IgD-negative memory B cell (primary cell): ENCODE measurements around the gene MRPL21. TPM values are rescaled to one million over a fixed set of nuclear protein-coding genes. Genes with fewer than 3 reads are reported as not detected.
"Not testable (repeated sequence)": the region's sequence is repeated elsewhere in the genome, so short reads cannot be mapped to it uniquely, and the experiment has no call there.

ENCODE experiments used
- H3K27ac Mint-ChIP-seq, 3 donors: one replicate each; pipeline ENCODE4 v1.8.0; 2020 to 2022; ENCODE audit warnings: mild to moderate bottlenecking in 3 of 3, mixed read lengths in 3 of 3, moderate library complexity in 1 of 3
- H3K27me3 Mint-ChIP-seq: one replicate; pipeline ENCODE4 v1.8.0; 2021; ENCODE audit warnings: mixed read lengths
- H3K36me3 Mint-ChIP-seq: one replicate; pipeline ENCODE4 v1.8.0; 2020; ENCODE audit warnings: mild to moderate bottlenecking, mixed read lengths
- H3K4me1 Mint-ChIP-seq, 3 donors: one replicate each; pipeline ENCODE4 v1.8.0; 2020 to 2022; ENCODE audit warnings: mixed read lengths in 3 of 3, mild to moderate bottlenecking in 1 of 3
- H3K4me3 Mint-ChIP-seq, 4 donors: one replicate each; pipeline ENCODE4 v1.8.0; 2020 to 2022; ENCODE audit warnings: mild to moderate bottlenecking in 4 of 4, mixed read lengths in 4 of 4, moderate library complexity in 3 of 4
- H3K9me3 Mint-ChIP-seq, 3 donors: one replicate each; pipeline ENCODE4 v1.8.0; 2020 to 2021; ENCODE audit warnings: mixed read lengths in 3 of 3, mild to moderate bottlenecking in 1 of 3
- polyA plus RNA-seq: library from polyadenylated mRNA; unstranded; fragments of 300-500 nt; fragmentation: Illumina TruSeq; gene quantifications from one replicate; pipeline ENCODE4 v1.2.3, GENCODE V29; 2021

The MRPL21 gene
- polyA plus RNA-seq, 1 donor from 2014 or later, result 108 TPM

- Mint-ChIP-seq H3K27me3 (no peaks in the 10 kb centered on the region), H3K36me3 (peaks cover 4% of the 10 kb centered on the region), H3K9me3 (no peaks in the 10 kb centered on the region), H3K27ac (peak overlapping the region in 1 of 3 donors; percentile 35), H3K4me1 (peaks cover 20 to 34% (median 24%) of the 10 kb centered on the region in 3 donors), H3K4me3 (peak overlapping the region; percentile 67 to 96 (median 78))
Observed at GRCh38 chr11:68905421-68906360, 2.1 kb upstream of the MRPL21 start.

- H3K27ac Mint-ChIP-seq, result peak overlapping the region in 2 of 3 donors; percentile 93 to 97
- no peaks in the 10 kb centered on the region for H3K9me3 Mint-ChIP-seq
- H3K27me3 Mint-ChIP-seq, result no peaks in the 10 kb centered on the region
- H3K4me3 Mint-ChIP-seq, result peak overlapping the region; percentile 95 to 99 (median 97)
- peaks cover 6% of the 10 kb centered on the region for H3K36me3 Mint-ChIP-seq
- peaks cover 20 to 34% (median 24%) of the 10 kb centered on the region in 3 donors for H3K4me1 Mint-ChIP-seq
Observed at GRCh38 chr11:68904248-68904847, 716 bp upstream of the MRPL21 start.

- Mint-ChIP-seq H3K4me3 (peak overlapping the region in 3 of 4 donors; percentile 12 to 58 (median 49)), H3K9me3 (no peaks in the 10 kb centered on the region), H3K4me1 (peaks cover 20 to 34% (median 24%) of the 10 kb centered on the region in 3 donors), H3K27ac (no peak overlapping the region), H3K36me3 (peaks cover 7% of the 10 kb centered on the region), H3K27me3 (no peaks in the 10 kb centered on the region)
Observed at GRCh38 chr11:68900835-68901381, 2.7 kb downstream of the MRPL21 start.

GRCh38 chr11:68897441-68897840, 6.2 kb downstream of the MRPL21 start:
- no peaks in the 10 kb centered on the region for H3K9me3 Mint-ChIP-seq
- H3K27me3 Mint-ChIP-seq, result no peaks in the 10 kb centered on the region
- peak overlapping the region in 1 of 3 donors; percentile 39 for H3K27ac Mint-ChIP-seq
- peaks cover under 1 to 9% (median 6%) of the 10 kb centered on the region in 3 donors for H3K4me1 Mint-ChIP-seq
- H3K36me3 Mint-ChIP-seq, result peaks cover 10% of the 10 kb centered on the region
- H3K4me3 Mint-ChIP-seq, result no peak overlapping the region

GRCh38 chr11:68896171-68896959, 7.3 kb downstream of the MRPL21 start:
- no peaks in the 10 kb centered on the region for H3K27me3 Mint-ChIP-seq
- H3K36me3 Mint-ChIP-seq, result peaks cover 10% of the 10 kb centered on the region
- H3K4me3 Mint-ChIP-seq, result no peak overlapping the region
- no peaks in the 10 kb centered on the region for H3K9me3 Mint-ChIP-seq
- no peaks in the 10 kb centered on the region for H3K4me1 Mint-ChIP-seq
- H3K27ac Mint-ChIP-seq, result peak overlapping the region in 1 of 3 donors; percentile 58

- H3K36me3 Mint-ChIP-seq, result peaks cover 8% of the 10 kb centered on the region
- H3K27ac Mint-ChIP-seq, result peak overlapping the region in 1 of 3 donors; percentile 39
- H3K27me3 Mint-ChIP-seq, result no peaks in the 10 kb centered on the region
Observed at GRCh38 chr11:68893282-68893681, 10.3 kb downstream of the MRPL21 start.

GRCh38 chr11:68892576-68892975, 11.1 kb downstream of the MRPL21 start:
- Mint-ChIP-seq H3K36me3 (peaks cover 6% of the 10 kb centered on the region), H3K9me3 (no peaks in the 10 kb centered on the region), H3K27ac (no peak overlapping the region), H3K4me1 (no peaks in the 10 kb centered on the region), H3K4me3 (no peak overlapping the region), H3K27me3 (no peaks in the 10 kb centered on the region)

More at GRCh38 chr11:68893282-68893681, 10.3 kb downstream of the MRPL21 start:
- Mint-ChIP-seq H3K9me3 (no peaks in the 10 kb centered on the region), H3K4me1 (no peaks in the 10 kb centered on the region), H3K4me3 (no peak overlapping the region)

GRCh38 chr11:68891351-68891948, 12.2 kb downstream of the MRPL21 start:
- no peaks in the 10 kb centered on the region for H3K27me3 Mint-ChIP-seq
- H3K4me1 Mint-ChIP-seq, result peaks cover 0 to 2% (median 0%) of the 10 kb centered on the region in 3 donors
- no peak overlapping the region for H3K4me3 Mint-ChIP-seq
- no peaks in the 10 kb centered on the region for H3K9me3 Mint-ChIP-seq
- no peak overlapping the region for H3K27ac Mint-ChIP-seq
- peaks cover 5% of the 10 kb centered on the region for H3K36me3 Mint-ChIP-seq

GRCh38 chr11:68890490-68891231, 13.0 kb downstream of the MRPL21 start:
- Mint-ChIP-seq H3K27me3 (no peaks in the 10 kb centered on the region), H3K27ac (no peak overlapping the region), H3K4me1 (peaks cover 0 to 2% (median 0%) of the 10 kb centered on the region in 3 donors), H3K4me3 (peak overlapping the region in 1 of 4 donors; percentile 13), H3K9me3 (no peaks in the 10 kb centered on the region), H3K36me3 (peaks cover 7% of the 10 kb centered on the region)

GRCh38 chr11:68889948-68890446, 13.6 kb downstream of the MRPL21 start:
- Mint-ChIP-seq H3K27ac (no peak overlapping the region), H3K36me3 (peaks cover 7% of the 10 kb centered on the region), H3K27me3 (no peaks in the 10 kb centered on the region), H3K9me3 (no peaks in the 10 kb centered on the region), H3K4me3 (no peak overlapping the region), H3K4me1 (peaks cover 0 to 2% (median 0%) of the 10 kb centered on the region in 3 donors)

GRCh38 chr11:68884827-68885226, 18.8 kb downstream of the MRPL21 start:
- H3K9me3 Mint-ChIP-seq, H3K27ac Mint-ChIP-seq, H3K4me1 Mint-ChIP-seq, H3K27me3 Mint-ChIP-seq, H3K4me3 Mint-ChIP-seq, H3K36me3 Mint-ChIP-seq: not testable (repeated sequence)

- Mint-ChIP-seq H3K27ac (no peak overlapping the region), H3K9me3 (no peaks in the 10 kb centered on the region), H3K36me3 (peaks cover 6% of the 10 kb centered on the region)
Observed at GRCh38 chr11:68882391-68882790, 21.2 kb downstream of the MRPL21 start.

GRCh38 chr11:68881320-68881719, 22.3 kb downstream of the MRPL21 start:
- no peak overlapping the region for H3K27ac Mint-ChIP-seq
- H3K4me1 Mint-ChIP-seq, result no peaks in the 10 kb centered on the region

More at GRCh38 chr11:68882391-68882790, 21.2 kb downstream of the MRPL21 start:
- Mint-ChIP-seq H3K4me3 (no peak overlapping the region), H3K27me3 (no peaks in the 10 kb centered on the region), H3K4me1 (peaks cover 0 to 2% (median 0%) of the 10 kb centered on the region in 3 donors)

More at GRCh38 chr11:68881320-68881719, 22.3 kb downstream of the MRPL21 start:
- H3K27me3 Mint-ChIP-seq, result no peaks in the 10 kb centered on the region
- H3K4me3 Mint-ChIP-seq, result no peak overlapping the region
- peaks cover 6% of the 10 kb centered on the region for H3K36me3 Mint-ChIP-seq
- H3K9me3 Mint-ChIP-seq, result no peaks in the 10 kb centered on the region
